SHP77 treated with DMSO at 0.1 percent for 48 hours (cell line): ENCODE data around the gene TMEM132C.

Experiments used
- DNase-seq: peaks from one replicate; lab custom pipeline; 2025; lab: John Stamatoyannopoulos, UW

TMEM132C gene

DNA sequence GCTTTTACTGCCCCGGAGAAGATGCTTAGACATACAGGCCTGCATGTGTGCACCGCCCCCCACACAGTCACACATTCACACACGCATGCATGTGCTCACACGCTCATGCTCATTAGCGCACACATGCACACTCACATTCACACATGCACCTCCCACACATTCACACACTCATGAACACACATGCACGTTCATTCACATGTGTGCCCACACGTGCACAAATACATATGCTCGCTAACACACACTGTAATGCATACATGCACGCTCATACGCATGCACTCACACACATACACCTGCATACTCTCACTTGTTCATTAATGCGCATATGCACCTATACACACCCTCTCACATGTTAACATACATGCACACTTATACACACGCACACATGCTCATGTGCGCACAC is 21.9 kb downstream of the TMEM132C start:
- DNase-seq: no peak

DNA sequence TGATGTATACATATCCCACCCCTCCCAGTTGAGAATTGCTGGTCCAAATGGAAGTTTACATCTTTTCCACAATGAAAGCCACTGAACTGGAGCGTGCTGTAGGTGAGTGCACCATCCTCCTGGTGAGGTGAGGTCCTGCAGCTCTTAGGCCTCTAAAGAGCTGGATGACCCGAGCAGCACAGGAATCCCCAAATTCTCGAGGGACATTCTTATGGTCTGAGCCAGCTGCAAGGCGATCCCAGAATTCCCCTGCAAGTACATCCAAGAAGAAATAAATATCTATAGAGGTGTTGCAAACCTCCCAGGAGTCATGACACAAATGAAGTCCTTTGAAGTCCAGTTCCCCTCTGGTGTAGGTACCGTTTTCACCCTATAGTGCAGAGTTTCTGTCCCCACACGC is 24.0 kb downstream of the TMEM132C start:
- no peak for DNase-seq

DNA sequence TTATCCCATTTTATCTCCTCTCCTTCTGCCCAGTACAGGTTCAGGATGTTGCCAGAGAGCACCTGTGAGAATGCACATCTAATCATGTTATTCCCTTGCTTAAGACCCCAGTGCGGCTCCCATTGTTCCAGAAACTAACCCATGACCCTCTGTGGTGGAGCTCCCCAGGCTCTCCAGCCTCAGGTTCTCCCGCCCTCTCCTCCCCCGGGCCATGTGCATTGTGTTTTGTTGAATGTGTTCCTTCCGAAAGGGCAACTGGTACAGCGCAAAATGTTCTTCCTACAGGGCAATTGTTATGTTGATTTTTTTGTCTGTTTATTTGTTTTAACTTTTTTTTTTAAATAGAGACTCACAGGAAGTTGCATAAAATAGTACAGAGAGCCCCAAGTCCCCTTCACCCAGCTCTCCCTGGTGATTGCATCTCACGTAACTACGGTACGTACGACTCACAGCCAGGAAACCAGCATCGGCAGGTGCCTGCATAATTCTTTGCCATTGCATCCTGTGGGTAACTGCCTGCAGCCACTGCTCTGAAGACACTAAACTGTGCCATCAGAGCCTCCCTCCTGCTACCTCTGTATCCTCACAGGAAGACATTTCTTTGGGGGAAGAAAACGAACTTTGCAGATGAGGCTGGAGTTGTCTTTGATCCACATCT is 31.2 kb downstream of the TMEM132C start:
- no peak for DNase-seq

DNA sequence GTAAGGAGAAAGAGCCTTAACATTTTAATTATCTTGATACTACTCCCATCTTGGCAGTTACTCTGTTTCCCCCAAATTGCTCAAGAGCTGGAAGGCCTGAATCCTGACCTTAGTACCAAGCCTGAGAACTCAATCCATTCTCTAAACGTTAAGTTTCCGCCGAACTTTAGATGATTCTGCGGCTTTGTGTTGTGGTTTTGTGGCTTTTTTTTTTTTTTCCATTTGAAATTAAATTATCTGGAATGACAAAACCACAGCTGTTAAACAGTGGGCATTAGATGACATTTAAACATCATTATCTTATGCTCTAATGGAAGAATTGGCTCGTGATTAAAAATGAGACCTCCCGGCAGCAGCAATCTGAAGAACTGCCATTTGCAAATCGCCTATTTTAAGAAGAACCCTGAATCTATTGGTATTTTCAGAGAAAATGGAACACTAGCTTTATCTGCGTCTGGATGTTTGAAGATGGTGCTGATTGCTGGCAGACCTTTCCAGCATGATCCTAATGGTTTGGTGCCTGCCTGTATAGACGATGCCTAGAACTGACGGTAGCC is 38.4 kb downstream of the TMEM132C start:
- no peak for DNase-seq

DNA sequence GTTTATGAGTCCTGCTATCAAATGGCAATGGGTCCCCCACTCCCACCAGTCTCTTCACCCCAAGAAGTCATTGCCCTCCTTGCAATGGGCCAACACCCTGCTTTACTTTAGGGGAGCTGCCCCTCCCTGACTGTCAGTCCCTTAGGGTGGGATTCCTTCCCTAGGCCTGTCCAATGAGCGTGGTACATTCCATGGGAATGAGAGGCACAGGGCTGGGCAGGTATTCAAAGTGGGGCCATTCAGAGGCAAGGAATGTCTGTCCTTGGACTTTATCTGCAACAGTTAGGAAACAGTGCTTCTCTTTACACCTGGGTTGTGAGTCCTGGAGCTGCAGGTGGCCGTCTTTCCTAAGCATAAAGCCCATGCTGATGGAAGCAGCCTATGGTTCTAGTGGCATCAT is 40.8 kb downstream of the TMEM132C start:
- DNase-seq: no peak

DNA sequence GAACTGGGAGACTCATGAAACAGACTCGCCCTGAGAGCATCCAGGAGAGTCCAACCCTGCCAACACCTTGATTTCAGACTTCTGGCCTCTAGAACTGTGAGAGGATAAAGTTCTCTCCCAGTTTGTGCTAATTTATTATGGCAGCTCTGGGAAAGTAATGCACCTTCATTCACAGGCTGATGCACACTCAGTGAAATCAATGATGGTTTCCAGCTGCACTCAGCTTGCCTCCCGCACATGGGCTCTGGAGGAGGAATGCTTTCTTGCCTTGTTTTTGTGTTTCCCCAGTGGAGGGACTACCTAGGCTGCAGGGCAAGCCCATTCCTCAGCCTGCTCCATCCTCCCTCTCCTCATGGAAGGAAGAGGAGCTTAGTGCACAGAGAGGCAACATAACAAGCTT is 45.7 kb downstream of the TMEM132C start:
- DNase-seq: no peak

DNA sequence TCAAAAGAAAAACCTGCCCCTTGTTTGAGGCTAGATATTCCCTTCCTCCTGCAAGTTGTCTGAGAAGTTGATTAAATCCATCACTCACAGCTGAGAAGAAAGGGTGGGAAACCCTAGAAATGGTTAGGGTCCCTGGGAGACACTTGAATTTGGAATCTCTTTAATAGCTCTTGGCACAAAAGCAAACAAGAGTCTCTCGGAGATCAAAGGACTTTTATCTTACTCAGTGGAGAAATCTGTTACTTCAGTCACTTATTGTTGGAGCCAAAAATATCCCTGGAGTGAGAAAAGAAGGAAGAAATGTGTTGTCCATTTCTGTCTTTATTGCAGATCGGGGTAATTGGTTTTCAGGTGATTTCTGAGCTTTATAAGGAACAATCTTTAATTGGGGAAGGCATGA is 47.0 kb downstream of the TMEM132C start:
- DNase-seq: no peak

DNA sequence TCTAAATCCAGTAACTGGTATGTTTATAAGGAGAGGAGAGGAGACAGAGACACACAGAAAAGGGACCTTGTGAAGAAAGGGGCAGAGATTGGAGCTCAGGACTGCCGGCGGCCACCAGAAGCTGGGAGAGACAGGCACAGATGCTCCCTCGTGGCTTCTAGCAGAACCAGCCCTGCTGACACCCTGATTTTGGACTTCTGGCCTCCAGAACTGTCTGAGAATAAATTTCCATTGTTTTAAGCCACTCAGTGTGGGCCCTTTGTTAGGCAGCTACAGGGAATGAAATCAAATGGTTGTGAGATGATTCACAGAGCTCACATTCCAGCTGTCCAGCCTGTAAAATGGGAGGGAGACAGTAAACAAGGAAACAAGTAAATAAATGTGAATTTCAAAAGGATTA is 47.6 kb downstream of the TMEM132C start:
- no peak for DNase-seq

DNA sequence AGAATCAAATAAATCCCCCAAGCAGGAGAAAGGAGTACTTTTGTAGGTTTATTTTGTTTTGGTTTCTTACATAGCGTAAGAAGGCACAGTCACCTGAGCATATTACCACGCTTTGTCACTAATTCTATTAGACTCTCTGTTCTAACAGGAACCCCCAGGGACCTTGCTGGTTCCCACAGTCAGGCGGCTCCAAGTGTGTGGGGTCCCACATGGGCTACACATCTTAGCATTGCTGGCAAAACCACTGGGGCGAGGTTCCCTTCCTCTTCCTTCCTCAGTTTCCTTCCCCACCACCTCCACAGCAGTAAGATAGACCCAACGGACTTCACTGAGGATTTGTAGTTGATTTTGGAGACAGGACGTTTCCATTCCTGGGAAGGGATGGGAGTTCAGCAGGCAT is 49.1 kb downstream of the TMEM132C start:
- no peak for DNase-seq

DNA sequence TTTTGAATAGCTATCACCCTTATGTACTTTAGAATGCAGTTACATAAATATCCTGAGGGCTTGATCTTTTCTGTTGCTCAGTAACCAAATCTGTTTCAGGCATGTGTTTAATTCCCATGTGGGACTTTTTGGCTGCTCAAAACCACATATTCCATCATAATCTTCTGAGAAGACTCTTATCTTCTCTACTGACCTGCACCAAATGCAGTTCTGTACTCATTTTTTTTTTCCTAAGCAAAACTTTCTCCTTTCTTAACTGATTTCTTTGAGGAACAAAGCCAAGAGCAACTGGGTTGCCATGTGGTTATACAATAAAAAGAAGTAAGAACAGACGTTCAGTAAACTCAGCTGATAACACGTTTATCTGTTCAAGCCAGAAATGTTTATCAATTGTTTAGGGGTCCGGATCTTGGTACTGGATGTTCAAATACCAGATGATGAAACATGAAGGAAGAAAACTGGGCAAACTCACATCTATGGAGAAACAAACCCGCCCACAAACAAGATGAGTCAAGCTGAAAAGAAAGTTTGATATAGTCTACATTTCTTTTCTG is 50.1 kb downstream of the TMEM132C start:
- no peak for DNase-seq

DNA sequence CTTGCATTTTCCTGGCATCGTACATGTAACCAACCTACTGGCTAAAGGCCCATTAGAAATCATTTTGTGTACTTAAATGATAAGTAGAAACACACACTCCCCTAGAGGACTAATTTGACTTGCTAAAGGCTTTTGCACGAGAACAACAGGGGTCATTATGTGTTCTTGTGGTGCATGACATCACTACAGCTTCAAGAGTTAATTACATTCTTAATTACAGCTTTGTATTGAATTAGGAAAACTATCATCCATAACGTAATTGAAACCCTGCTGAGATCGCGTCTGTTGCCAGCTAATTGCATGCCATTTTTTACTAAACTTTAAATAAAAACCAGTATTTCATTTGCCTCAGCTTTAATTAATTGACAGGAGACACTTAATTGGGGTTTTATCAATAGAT is 51.4 kb downstream of the TMEM132C start:
- no peak for DNase-seq

DNA sequence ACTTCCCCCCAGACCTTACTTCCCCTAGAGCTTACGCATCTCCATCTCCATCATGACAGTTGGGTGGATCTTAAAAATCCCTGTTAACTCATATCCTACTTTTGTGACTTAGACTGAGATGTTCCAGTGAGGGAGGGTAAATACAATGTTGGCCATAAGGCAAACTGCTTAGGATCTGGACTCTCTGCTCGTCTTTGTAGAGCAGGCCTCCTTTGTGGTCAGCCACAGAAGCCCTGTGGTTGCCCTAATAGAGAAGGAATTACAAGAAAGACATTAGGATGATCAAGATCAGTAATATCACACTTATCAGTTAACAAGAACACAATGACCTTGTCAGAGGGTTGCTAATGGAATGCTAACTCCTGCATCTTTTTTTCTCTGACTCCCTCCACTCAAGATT is 52.0 kb downstream of the TMEM132C start:
- DNase-seq: no peak

DNA sequence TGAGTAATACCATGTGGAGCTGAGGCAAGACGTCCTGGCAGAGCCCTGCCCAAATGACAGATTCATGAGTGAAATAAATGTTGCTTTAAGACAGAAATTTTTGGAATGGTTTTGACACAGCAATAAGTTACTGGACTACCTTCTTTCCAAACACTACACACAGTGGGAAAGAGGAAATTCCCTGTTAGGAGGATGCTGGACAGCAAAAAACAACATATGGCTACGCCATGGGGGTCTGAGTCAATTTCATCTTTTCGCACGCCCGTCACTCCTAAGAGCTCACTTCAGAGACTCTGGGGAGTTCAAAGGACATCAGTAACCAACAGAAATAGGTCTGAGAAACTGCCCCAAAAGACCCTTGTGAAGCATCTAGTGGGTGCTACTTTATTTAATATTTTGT is 55.4 kb downstream of the TMEM132C start:
- no peak for DNase-seq

DNA sequence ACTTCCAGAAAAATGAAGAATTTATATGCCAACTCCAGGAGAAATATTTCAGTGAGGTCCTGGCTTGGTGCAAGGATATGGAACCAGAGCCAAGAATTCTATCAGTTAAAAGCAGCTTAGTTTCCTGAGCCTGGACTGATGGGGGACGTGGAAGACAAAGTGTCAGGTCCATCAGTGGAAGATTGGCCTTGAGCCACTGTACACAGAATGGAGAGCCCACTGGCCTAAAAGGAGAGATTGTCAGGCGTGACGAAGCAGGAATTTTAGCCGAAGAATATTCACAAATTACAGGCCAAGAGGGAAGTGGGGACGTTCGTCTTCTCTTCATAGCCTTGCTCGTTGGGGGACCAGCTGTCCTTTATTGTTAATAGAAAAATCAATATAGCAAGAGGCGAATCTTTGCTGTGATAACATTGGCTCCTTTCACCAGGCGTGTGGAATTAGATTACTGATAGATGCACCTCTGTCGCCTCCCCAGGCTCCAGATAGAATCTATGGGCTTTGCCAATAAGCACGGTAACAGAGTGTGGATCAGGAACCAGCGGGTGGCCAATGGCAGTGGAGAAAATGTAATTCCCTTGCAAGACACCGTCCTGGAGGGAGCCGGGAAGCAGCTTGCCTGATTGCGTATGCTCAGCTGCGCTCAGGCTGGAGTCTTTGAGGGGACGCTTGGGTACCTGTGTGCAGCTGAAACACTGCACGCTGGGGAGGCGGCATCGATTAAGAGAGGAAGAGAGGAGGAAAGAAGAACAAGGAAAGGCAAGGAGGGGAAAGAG is 56.4 kb downstream of the TMEM132C start:
- no peak for DNase-seq

DNA sequence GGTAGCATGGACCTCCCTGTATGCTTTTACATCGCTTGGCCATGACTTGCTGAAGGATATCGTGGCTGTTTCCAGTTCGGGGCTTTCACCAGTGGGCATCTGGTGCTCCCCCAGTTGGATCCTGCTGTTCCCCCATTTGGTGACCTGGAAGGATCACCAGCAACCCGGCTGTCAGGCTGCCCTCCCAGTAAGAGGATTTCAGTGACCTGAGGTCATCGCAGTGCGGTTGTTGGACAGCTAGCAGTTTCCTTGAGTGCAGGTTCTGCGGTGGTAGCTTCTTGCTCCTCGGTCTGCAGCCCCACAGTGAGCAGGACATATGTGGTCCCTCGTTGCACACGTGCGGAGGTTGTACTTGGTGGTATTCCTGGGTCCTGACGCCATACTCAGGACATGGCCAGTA is 58.7 kb downstream of the TMEM132C start:
- no peak for DNase-seq

DNA sequence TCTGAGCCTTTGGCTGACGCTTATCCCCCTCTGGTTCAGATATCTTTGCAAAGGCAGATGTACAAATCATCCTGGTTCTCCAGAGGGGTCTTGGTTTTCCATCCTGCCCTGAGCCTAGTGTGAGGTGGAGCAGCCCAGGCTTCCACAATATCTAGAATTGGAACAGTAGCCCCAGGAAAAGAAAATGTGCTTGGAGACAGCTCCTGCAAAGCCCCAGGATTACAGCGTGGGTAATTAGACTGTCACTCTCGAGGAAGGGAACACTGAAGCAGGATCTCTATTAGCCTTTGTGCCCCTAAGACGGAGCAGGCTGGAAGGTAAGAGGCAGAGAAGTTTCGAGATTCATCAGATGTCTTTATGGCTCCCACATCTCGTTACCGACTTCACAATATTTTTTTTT is 59.4 kb downstream of the TMEM132C start:
- DNase-seq: no peak

DNA sequence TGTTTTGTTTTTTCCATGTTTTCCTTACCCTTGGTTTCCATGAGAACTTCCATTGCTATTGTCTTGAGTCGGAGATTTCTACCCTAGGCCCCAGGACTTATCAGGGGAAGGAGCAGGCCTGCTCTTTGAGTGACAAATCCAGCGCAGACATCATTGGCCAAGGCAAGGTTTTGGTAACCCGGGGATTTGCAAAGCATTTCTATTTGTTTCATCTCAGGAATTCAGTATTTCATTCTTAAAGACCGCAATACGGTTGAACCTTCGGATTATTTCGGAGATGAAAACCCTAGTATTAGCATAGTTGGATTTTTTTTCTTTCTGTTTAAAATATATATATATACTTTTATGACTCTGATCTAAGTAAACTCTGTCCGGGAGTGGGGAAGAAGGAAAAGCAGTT is 62.0 kb downstream of the TMEM132C start:
- no peak for DNase-seq

DNA sequence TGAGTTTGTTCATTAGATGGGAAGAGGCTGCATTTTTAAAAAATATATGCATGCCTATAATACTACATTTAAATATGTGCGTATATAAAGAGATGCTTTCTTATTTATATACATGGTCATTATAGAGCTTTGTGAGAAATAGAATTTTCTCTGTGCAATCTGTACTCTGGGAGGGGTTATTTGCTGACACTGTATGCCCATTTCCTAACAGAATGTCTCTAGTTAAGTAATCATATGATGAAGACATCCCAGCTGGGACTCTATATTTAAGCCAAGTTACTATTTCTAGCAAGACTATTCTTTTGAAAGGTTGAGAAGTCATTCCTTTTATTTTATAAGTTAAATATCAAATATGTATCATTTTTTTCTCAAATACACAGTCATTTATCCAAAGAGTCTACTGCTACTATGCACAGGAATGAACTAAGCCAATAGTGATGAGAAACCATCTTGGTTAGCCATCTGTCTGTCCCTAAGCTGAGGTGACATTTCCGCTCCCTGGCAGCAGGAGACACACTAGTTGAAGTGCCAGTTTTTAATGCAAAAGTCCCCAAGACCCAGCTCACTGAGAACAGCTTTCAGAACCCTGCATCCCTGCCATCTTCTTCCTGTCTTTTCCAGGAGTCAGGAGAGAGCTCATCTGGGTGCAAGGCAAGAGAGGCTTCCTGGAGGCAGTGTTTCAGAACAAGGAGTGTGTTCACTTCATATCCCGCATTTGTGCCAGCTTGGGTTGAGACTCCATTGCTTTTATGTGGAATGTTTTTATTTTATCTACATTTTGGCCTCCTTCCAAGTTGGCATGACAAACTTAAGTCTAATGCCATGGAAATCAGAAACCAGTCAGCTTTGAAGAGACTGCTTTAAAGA is 69.5 kb downstream of the TMEM132C start:
- no peak for DNase-seq

DNA sequence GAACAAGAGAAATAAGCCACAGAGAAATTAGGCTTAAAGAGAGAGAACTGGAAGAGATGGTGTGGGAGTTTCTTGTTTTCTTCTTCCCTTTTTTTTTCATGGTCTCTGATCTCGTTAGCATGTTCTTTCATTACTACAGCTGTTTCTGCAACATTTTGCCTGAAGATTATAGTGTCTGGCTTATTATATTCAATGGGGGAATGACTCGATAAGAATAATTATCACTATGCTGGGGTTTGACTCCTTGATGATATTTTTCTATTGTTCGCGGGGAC is 70.0 kb downstream of the TMEM132C start:
- no peak for DNase-seq

DNA sequence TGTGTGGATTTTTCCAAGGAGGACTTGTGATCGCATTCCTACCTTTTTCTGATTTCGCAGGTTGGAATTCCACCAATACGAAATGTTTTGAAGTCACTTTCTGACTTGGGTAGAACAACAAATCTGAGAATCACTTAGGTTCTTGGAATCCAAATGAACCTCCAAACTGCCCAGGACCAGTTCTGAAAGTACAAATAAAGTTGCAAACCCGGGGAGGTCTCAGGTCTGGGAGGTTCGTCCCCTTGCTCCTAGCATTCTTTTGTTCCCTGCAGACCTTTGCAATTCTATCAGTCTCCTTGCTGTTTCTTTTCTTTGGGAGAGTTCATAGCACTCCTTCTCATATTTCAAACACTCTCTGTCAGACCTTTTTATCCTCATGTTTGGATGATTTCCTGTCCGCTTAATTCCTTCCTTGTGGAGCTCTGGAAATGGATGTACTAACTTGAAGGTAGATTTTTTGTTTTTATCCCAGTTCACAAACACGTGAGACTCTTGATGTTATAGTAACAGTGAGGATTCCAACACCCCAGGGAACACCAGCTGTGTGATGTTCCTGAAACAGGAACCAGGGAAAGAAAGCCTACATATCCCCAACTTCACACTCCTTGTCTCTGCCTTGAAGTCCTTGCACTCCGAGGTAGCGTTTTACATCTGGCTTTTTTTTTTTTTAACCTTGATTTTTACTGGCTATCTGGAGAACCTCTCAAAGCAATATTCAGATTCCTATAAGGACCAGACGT is 70.6 kb downstream of the TMEM132C start:
- DNase-seq: no peak

DNA sequence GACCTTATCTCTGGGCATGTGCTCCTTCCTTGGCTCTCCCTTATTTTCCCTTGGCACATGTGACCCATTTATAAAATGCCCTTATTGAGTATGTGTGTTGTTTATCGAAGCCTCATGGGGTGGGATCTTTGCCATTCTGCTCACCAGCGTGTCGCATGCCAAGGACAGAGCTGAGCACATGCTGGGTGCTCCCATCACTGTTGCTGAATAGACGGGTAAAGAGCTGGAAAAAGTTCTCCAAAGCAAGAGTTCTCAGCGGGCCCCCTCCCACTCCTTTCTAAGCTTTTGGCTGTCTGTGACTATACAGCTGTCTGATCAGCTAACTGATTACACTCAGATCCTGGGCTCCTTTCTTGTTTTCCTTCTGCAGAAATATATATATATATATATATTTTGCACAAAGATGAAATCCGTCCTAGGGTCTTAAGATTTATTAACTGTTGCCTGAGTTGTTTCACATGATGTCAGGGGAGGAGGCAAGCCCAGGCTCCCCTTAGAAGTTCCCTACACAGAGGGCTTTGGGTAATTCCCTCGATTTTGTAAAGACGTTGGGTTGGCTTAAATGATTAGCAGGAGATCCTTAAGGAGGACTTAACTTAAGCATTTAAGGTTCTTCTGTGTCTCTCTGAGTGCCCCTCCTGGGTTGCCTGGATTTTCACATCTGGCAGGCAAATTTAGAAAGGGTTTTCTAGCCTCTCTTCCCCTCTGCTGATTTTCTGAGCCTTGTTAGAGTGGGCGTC is 71.6 kb downstream of the TMEM132C start:
- DNase-seq: no peak
